Sigmoid colon (tissue), 7 donors: ENCODE measurements around the gene ACER1. TPM values are rescaled to one million over a fixed set of nuclear protein-coding genes. Genes with fewer than 3 reads are reported as not detected.
"Not testable (repeated sequence)": the region's sequence is repeated elsewhere in the genome, so short reads cannot be mapped to it uniquely, and the experiment has no call there.

Source experiments
- DNase-seq: peaks from one replicate; pipeline ENCODE4 v3.0.0-alpha.2; 2019
- H3K27ac ChIP-seq, 4 donors: fragments of 200-600 bp; sonication (generic); one replicate each; pipeline ENCODE4 v1.5.1; 2016 to 2019; ENCODE audit warnings: mild to moderate bottlenecking in 1 of 4
- H3K27me3 ChIP-seq, 3 donors: fragments of 200-600 bp; sonication (generic); one replicate each; pipeline ENCODE4 v1.5.1; 2019; ENCODE audit warnings: mild to moderate bottlenecking in 1 of 3
- H3K36me3 ChIP-seq, 4 donors: fragments of 200-600 bp; sonication (generic); one replicate each; pipeline ENCODE4 v1.5.1; 2016 to 2019
- H3K4me1 ChIP-seq, 4 donors: fragments of 200-600 bp; sonication (generic); one replicate each; pipeline ENCODE4 v1.5.1; 2017 to 2019
- H3K4me3 ChIP-seq, 4 donors: fragments of 200-600 bp; sonication (generic); one replicate each; pipeline ENCODE4 v1.5.1; 2017 to 2019; ENCODE audit warnings: mild to moderate bottlenecking in 2 of 4, moderate library complexity in 1 of 4
- H3K9me3 ChIP-seq, 4 donors: fragments of 200-600 bp in 3 of 4; sonication (generic) in 3 of 4; one replicate each; pipeline versions ENCODE4 v1.5.1 to v1.6.1; 2013 to 2019
- CTCF ChIP-seq, 4 experiments: fragments of 450-650 bp in 3 of 4; fragments of 200-600 bp in 1 of 4; IDR thresholded peaks; one replicate each; pipeline ENCODE4 v1.5.1; 2016 to 2019; ENCODE audit warnings: antibody characterized with exemption in 4 of 4, mild to moderate bottlenecking in 3 of 4, moderate library complexity in 2 of 4
- EP300 ChIP-seq, 4 donors: sonication (generic); formaldehyde crosslinking; IDR thresholded peaks; one replicate each; pipeline ENCODE4 v1.6.1; 2017; ENCODE audit warnings: antibody characterized with exemption in 4 of 4
- POLR2A ChIP-seq, 2 donors: fragments of 450-650 bp; IDR thresholded peaks; one replicate each; pipeline ENCODE4 v1.6.1; 2016; ENCODE audit warnings: antibody characterized with exemption in 2 of 2, mild to moderate bottlenecking in 2 of 2, moderate library complexity in 2 of 2
- POLR2AphosphoS5 ChIP-seq, 4 donors: sonication (generic); formaldehyde crosslinking; IDR thresholded peaks; one replicate each; pipeline ENCODE4 v1.6.1; 2017; ENCODE audit warnings: antibody characterized with exemption in 4 of 4
- WGBS, 2 donors: extraction: QIAGEN DNeasy Blood & Tissue Kit; methylation state at CpG; one replicate each; pipeline ENCODE4 v1.1.7; 2013; 5-methylcytosine and 5-hydroxymethylcytosine counted together
- intact Hi-C: fragments of 100-400 bp; cut with DNase I; formaldehyde crosslinking; loops from one replicate; pipeline ENCODE4 v1.15.1; 2023
- polyA plus RNA-seq, 3 donors: library from polyadenylated mRNA; stranded (reverse); fragments of 200-250 nt; gene quantifications; one replicate each; pipeline ENCODE4 v1.2.3, GENCODE V29; 2013
- total RNA-seq, 4 donors: library from RNA; depleted of rRNA; stranded (reverse); fragments of >200 nt; gene quantifications; one replicate each; pipeline ENCODE4 v1.1.0, GENCODE V29; 2016
- donor health status: healthy with polysubstance abuse.
- donor health status: Bipolar disorder and iron deficiency.
- donor health status: healthy.

ACER1 gene
- total and polyA plus RNA-seq, 7 donors: 0.19 TPM; not detected in 6

GRCh38 chr19:6372594-6373095 lies 39.2 kb upstream of the ACER1 start, which contains the start of gene ALKBH7:
Gene ALKBH7, plus strand, starts transcription at chr19:6372794. Its CDS starts 27 bp downstream, at chr19:6372821.
- Histone ChIP-seq H3K4me1 (peaks cover 4 to 24% (median 12%) of the 10 kb centered on the region in 4 donors), H3K4me3 (peak within 1 kb of the TSS; percentile 62 to 98 (median 88)), H3K27me3 (no peaks in the 10 kb centered on the region), H3K36me3 (peaks cover 0 to 35% (median 14%) of the 10 kb centered on the region in 4 donors), H3K27ac (peak within 1 kb of the TSS; percentile 95 to 100 (median 100)), H3K9me3 (no peaks in the 10 kb centered on the region)
- peak; percentile 100 for DNase-seq
- intact Hi-C loops: loop anchor here (2.0 to 10.0 kb wide), 3 partner anchors 20 to 692 kb away; partner anchors contain the start of genes GTF2F1 and ZNF557
- WGBS, 2 donors: 0 to 1% methylated on average over 47 of the region's 47 CpGs
- no peak for TF ChIP-seq EP300 (IDR thresholded peaks at IDR 0.05)
- TF ChIP-seq CTCF (IDR thresholded peaks at IDR 0.05): no peak
- peak; percentile 51 to 58 for TF ChIP-seq POLR2A (IDR thresholded peaks at IDR 0.05)
- peak; percentile 47 to 84 (median 72) for TF ChIP-seq POLR2AphosphoS5 (IDR thresholded peaks at IDR 0.05)

- 95 to 98% methylated on average over 21 of the region's 21 CpGs for WGBS, 2 donors
- DNase-seq: no peak
- TF ChIP-seq CTCF (IDR thresholded peaks at IDR 0.05) (no peak), POLR2A (IDR thresholded peaks at IDR 0.05) (no peak), POLR2AphosphoS5 (IDR thresholded peaks at IDR 0.05) (no peak), EP300 (IDR thresholded peaks at IDR 0.05) (no peak)
- Histone ChIP-seq H3K9me3 (no peaks in the 10 kb centered on the region), H3K36me3 (peaks cover 8 to 62% (median 43%) of the 10 kb centered on the region in 4 donors), H3K4me1 (peaks cover 0 to 15% (median 13%) of the 10 kb centered on the region in 4 donors), H3K27me3 (no peaks in the 10 kb centered on the region), H3K4me3 (no peak overlapping the region), H3K27ac (no peak overlapping the region)
- intact Hi-C loops: no loop called here
Observed at GRCh38 chr19:6364353-6364752, 30.9 kb upstream of the ACER1 start.

GRCh38 chr19:6362351-6362801 lies 29.0 kb upstream of the ACER1 start:
- peaks cover 8 to 42% (median 31%) of the 10 kb centered on the region in 4 donors for H3K36me3 ChIP-seq
- peaks cover 0 to 15% (median 13%) of the 10 kb centered on the region in 4 donors for H3K4me1 ChIP-seq
- H3K27me3 ChIP-seq: no peaks in the 10 kb centered on the region
- no peaks in the 10 kb centered on the region for H3K9me3 ChIP-seq
- TF ChIP-seq POLR2A (IDR thresholded peaks at IDR 0.05) (no peak), CTCF (IDR thresholded peaks at IDR 0.05) (no peak), EP300 (IDR thresholded peaks at IDR 0.05) (no peak), POLR2AphosphoS5 (IDR thresholded peaks at IDR 0.05) (no peak)
- H3K4me3 ChIP-seq: peak overlapping the region; percentile 87 to 94 (median 91)
- peak overlapping the region; percentile 89 to 92 (median 90) for H3K27ac ChIP-seq
- DNase-seq: no peak
- intact Hi-C loops: no loop called here
- WGBS, 2 donors: 22 to 26% methylated on average over 11 of the region's 11 CpGs

GRCh38 chr19:6362027-6362350 lies 28.6 kb upstream of the ACER1 start:
- peak overlapping the region; percentile 87 to 94 (median 91) for H3K4me3 ChIP-seq
- H3K4me1 ChIP-seq: peaks cover 0 to 15% (median 13%) of the 10 kb centered on the region in 4 donors
- peak overlapping the region; percentile 89 to 92 (median 90) for H3K27ac ChIP-seq
- intact Hi-C loops: no loop called here
- TF ChIP-seq CTCF (IDR thresholded peaks at IDR 0.05) (no peak), EP300 (IDR thresholded peaks at IDR 0.05) (no peak), POLR2A (IDR thresholded peaks at IDR 0.05) (no peak), POLR2AphosphoS5 (IDR thresholded peaks at IDR 0.05) (no peak)
- H3K36me3 ChIP-seq: peaks cover 8 to 38% (median 28%) of the 10 kb centered on the region in 4 donors
- 1% methylated on average over 7 of the region's 7 CpGs for WGBS, 2 donors
- no peaks in the 10 kb centered on the region for H3K9me3 ChIP-seq
- no peaks in the 10 kb centered on the region for H3K27me3 ChIP-seq
- peak; percentile 70 for DNase-seq

GRCh38 chr19:6360857-6361216 lies 27.4 kb upstream of the ACER1 start:
- WGBS, 2 donors: 91 to 94% methylated on average over 10 of the region's 10 CpGs
- Histone ChIP-seq H3K4me1 (peaks cover 0 to 15% (median 13%) of the 10 kb centered on the region in 4 donors), H3K27ac (peak overlapping the region; percentile 89 to 92 (median 90)), H3K4me3 (peak overlapping the region in 3 of 4 donors; percentile 87 to 93 (median 89)), H3K36me3 (peaks cover 3 to 27% (median 17%) of the 10 kb centered on the region in 4 donors)
- H3K9me3 ChIP-seq, H3K27me3 ChIP-seq, intact Hi-C loops, DNase-seq: not testable (repeated sequence)

GRCh38 chr19:6360445-6360844 lies 27.0 kb upstream of the ACER1 start:
- intact Hi-C loops, H3K9me3 ChIP-seq: not testable (repeated sequence)
- 94 to 96% methylated on average over 12 of the region's 12 CpGs for WGBS, 2 donors

More at GRCh38 chr19:6360445-6360844, 27.0 kb upstream of the ACER1 start:
- Histone ChIP-seq H3K36me3 (peaks cover 0 to 23% (median 13%) of the 10 kb centered on the region in 4 donors), H3K4me1 (peaks cover 0 to 15% (median 13%) of the 10 kb centered on the region in 4 donors)
- H3K27ac ChIP-seq, H3K27me3 ChIP-seq, DNase-seq, H3K4me3 ChIP-seq: not testable (repeated sequence)
